ENCODE results near the gene THSD4.

THSD4 gene

GRCh38 chr15:71281256-71281655 is 166.0 kb downstream of the THSD4 start:
- no peak overlapping the region for H2AFZ ChIP-seq (ENCODE audit: low read length)
- H3K27me3 ChIP-seq (ENCODE audit: insufficient read depth, low read length, poor library complexity, severe bottlenecking), result peaks cover 4% of the 10 kb centered on the region
- no peaks in the 10 kb centered on the region for H3K4me1 ChIP-seq (ENCODE audit: insufficient read depth, low read length, poor library complexity, severe bottlenecking)
- no peak overlapping the region for H3K9ac ChIP-seq (ENCODE audit: low read depth, low read length, poor library complexity, severe bottlenecking)
- no peaks in the 10 kb centered on the region for H3K79me2 ChIP-seq (ENCODE audit: insufficient read depth, low read length)
- no peak overlapping the region for H3K4me2 ChIP-seq (ENCODE audit: low read depth, low read length, poor library complexity, severe bottlenecking)
- no peaks in the 10 kb centered on the region for H3K36me3 ChIP-seq (ENCODE audit: insufficient read depth, low read length)
- no peak overlapping the region for H3K4me3 ChIP-seq (ENCODE audit: low read length, poor library complexity, severe bottlenecking)
- H3F3A ChIP-seq (ENCODE audit: low read depth), result no peaks in the 10 kb centered on the region
- no peak for TF ChIP-seq EZH2phosphoT487 (IDR thresholded peaks at IDR 0.05; ENCODE audit: borderline replicate concordance)
- no peaks in the 10 kb centered on the region for H4K20me1 ChIP-seq (ENCODE audit: insufficient read depth, low read length, poor library complexity, severe bottlenecking)
- H3K9me2 ChIP-seq (replicated peaks; ENCODE audit: low read depth, low read length), result no peaks in the 10 kb centered on the region
- H3K9me3 ChIP-seq (ENCODE audit: insufficient read depth, low read depth, low read length), result no peaks in the 10 kb centered on the region

GRCh38 chr15:71282076-71282475 is 166.8 kb downstream of the THSD4 start:
- H3K9me2 ChIP-seq (replicated peaks; ENCODE audit: low read depth, low read length), result no peaks in the 10 kb centered on the region
- H2AFZ ChIP-seq (ENCODE audit: low read length), result no peak overlapping the region
- H3K27me3 ChIP-seq (ENCODE audit: insufficient read depth, low read length, poor library complexity, severe bottlenecking), result peaks cover 4% of the 10 kb centered on the region
- no peaks in the 10 kb centered on the region for H3F3A ChIP-seq (ENCODE audit: low read depth)
- H3K4me1 ChIP-seq (ENCODE audit: insufficient read depth, low read length, poor library complexity, severe bottlenecking), result no peaks in the 10 kb centered on the region
- no peak overlapping the region for H3K4me3 ChIP-seq (ENCODE audit: low read length, poor library complexity, severe bottlenecking)
- H3K79me2 ChIP-seq (ENCODE audit: insufficient read depth, low read length), result no peaks in the 10 kb centered on the region
- H3K9ac ChIP-seq (ENCODE audit: low read depth, low read length, poor library complexity, severe bottlenecking), result no peak overlapping the region
- no peak overlapping the region for H3K4me2 ChIP-seq (ENCODE audit: low read depth, low read length, poor library complexity, severe bottlenecking)
- TF ChIP-seq CTCF (conservative IDR thresholded peaks at IDR 0.05; ENCODE audit: low read length) (no peak), EZH2phosphoT487 (IDR thresholded peaks at IDR 0.05; ENCODE audit: borderline replicate concordance) (no peak)
- no peaks in the 10 kb centered on the region for H3K9me3 ChIP-seq (ENCODE audit: insufficient read depth, low read depth, low read length)
- no peaks in the 10 kb centered on the region for H3K36me3 ChIP-seq (ENCODE audit: insufficient read depth, low read length)
- H4K20me1 ChIP-seq (ENCODE audit: insufficient read depth, low read length, poor library complexity, severe bottlenecking), result no peaks in the 10 kb centered on the region

- no peaks in the 10 kb centered on the region for H3F3A ChIP-seq (ENCODE audit: low read depth)
- no peaks in the 10 kb centered on the region for H3K9me3 ChIP-seq (ENCODE audit: insufficient read depth, low read depth, low read length)
- no peak overlapping the region for H3K4me2 ChIP-seq (ENCODE audit: low read depth, low read length, poor library complexity, severe bottlenecking)
- no peaks in the 10 kb centered on the region for H3K79me2 ChIP-seq (ENCODE audit: insufficient read depth, low read length)
- H3K4me3 ChIP-seq (ENCODE audit: low read length, poor library complexity, severe bottlenecking), result no peak overlapping the region
- H4K20me1 ChIP-seq (ENCODE audit: insufficient read depth, low read length, poor library complexity, severe bottlenecking), result no peaks in the 10 kb centered on the region
- H3K9me2 ChIP-seq (replicated peaks; ENCODE audit: low read depth, low read length), result no peaks in the 10 kb centered on the region
- H3K9ac ChIP-seq (ENCODE audit: low read depth, low read length, poor library complexity, severe bottlenecking), result no peak overlapping the region
- no peaks in the 10 kb centered on the region for H3K27me3 ChIP-seq (ENCODE audit: insufficient read depth, low read length, poor library complexity, severe bottlenecking)
- H2AFZ ChIP-seq (ENCODE audit: low read length), result no peak overlapping the region
- peaks cover 4% of the 10 kb centered on the region for H3K4me1 ChIP-seq (ENCODE audit: insufficient read depth, low read length, poor library complexity, severe bottlenecking)
- H3K36me3 ChIP-seq (ENCODE audit: insufficient read depth, low read length), result no peaks in the 10 kb centered on the region
- TF ChIP-seq CTCF (conservative IDR thresholded peaks at IDR 0.05; ENCODE audit: low read length), result no peak
Measured at GRCh38 chr15:71288348-71288955, 173.2 kb downstream of the THSD4 start.

- no peaks in the 10 kb centered on the region for H3K36me3 ChIP-seq (ENCODE audit: insufficient read depth, low read length)
- no peaks in the 10 kb centered on the region for H3K9me2 ChIP-seq (replicated peaks; ENCODE audit: low read depth, low read length)
- H3K9ac ChIP-seq (ENCODE audit: low read depth, low read length, poor library complexity, severe bottlenecking), result no peak overlapping the region
- TF ChIP-seq EZH2phosphoT487 (IDR thresholded peaks at IDR 0.05; ENCODE audit: borderline replicate concordance), result no peak
- TF ChIP-seq CTCF (conservative IDR thresholded peaks at IDR 0.05; ENCODE audit: low read length), result no peak
- no peaks in the 10 kb centered on the region for H4K20me1 ChIP-seq (ENCODE audit: insufficient read depth, low read length, poor library complexity, severe bottlenecking)
- no peaks in the 10 kb centered on the region for H3K9me3 ChIP-seq (ENCODE audit: insufficient read depth, low read depth, low read length)
- H3K4me2 ChIP-seq (ENCODE audit: low read depth, low read length, poor library complexity, severe bottlenecking), result no peak overlapping the region
- H3K79me2 ChIP-seq (ENCODE audit: insufficient read depth, low read length), result no peaks in the 10 kb centered on the region
- no peaks in the 10 kb centered on the region for H3K27me3 ChIP-seq (ENCODE audit: insufficient read depth, low read length, poor library complexity, severe bottlenecking)
- peaks cover 5% of the 10 kb centered on the region for H3K4me1 ChIP-seq (ENCODE audit: insufficient read depth, low read length, poor library complexity, severe bottlenecking)
- H3F3A ChIP-seq (ENCODE audit: low read depth), result no peaks in the 10 kb centered on the region
- no peak overlapping the region for H2AFZ ChIP-seq (ENCODE audit: low read length)
- no peak overlapping the region for H3K4me3 ChIP-seq (ENCODE audit: low read length, poor library complexity, severe bottlenecking)
Measured at GRCh38 chr15:71290002-71290401, 174.7 kb downstream of the THSD4 start.

All from Loucy (cell line).